Rectal smooth muscle tissue (tissue), 1 donor: ENCODE results near the gene GOLGA6L10.
"Not testable (repeated sequence)": the region's sequence is repeated elsewhere in the genome, so short reads cannot be mapped to it uniquely, and the experiment has no call there.

Experiments
- H3K27ac ChIP-seq: one replicate; pipeline ENCODE4 v1.7.0; 2013; ENCODE audit warnings: low read depth, low read length, inconsistent platforms
- H3K27me3 ChIP-seq: one replicate; pipeline ENCODE4 v1.7.0; 2013; ENCODE audit warnings: low read length; ENCODE audit not compliant: control insufficient read depth, insufficient read depth
- H3K36me3 ChIP-seq: one replicate; pipeline ENCODE4 v1.7.0; 2013; ENCODE audit warnings: low read length; ENCODE audit not compliant: control insufficient read depth, insufficient read depth
- H3K4me1 ChIP-seq: one replicate; pipeline ENCODE4 v1.7.0; 2013; ENCODE audit warnings: low read length; ENCODE audit not compliant: control insufficient read depth, insufficient read depth
- H3K4me3 ChIP-seq: one replicate; pipeline ENCODE4 v1.7.0; 2013; ENCODE audit warnings: low read length
- H3K9ac ChIP-seq: one replicate; pipeline ENCODE4 v1.7.0; 2013; ENCODE audit warnings: low read length

Gene GOLGA6L10

GRCh38 chr15:82313446-82313845, 35.8 kb downstream of the GOLGA6L10 start:
- Histone ChIP-seq H3K27me3 (no peaks in the 10 kb centered on the region), H3K4me1 (no peaks in the 10 kb centered on the region), H3K27ac (no peak overlapping the region), H3K4me3 (no peak overlapping the region), H3K36me3 (no peaks in the 10 kb centered on the region), H3K9ac (no peak overlapping the region)

GRCh38 chr15:82312586-82313349, 36.5 kb downstream of the GOLGA6L10 start:
- Histone ChIP-seq H3K27ac (no peak overlapping the region), H3K4me1 (no peaks in the 10 kb centered on the region), H3K9ac (no peak overlapping the region), H3K36me3 (no peaks in the 10 kb centered on the region), H3K4me3 (no peak overlapping the region), H3K27me3 (no peaks in the 10 kb centered on the region)

- H3K27ac ChIP-seq, H3K27me3 ChIP-seq, H3K4me3 ChIP-seq, H3K4me1 ChIP-seq, H3K36me3 ChIP-seq, H3K9ac ChIP-seq: not testable (repeated sequence)
Measured at GRCh38 chr15:82311321-82311720, 38.0 kb downstream of the GOLGA6L10 start.

GRCh38 chr15:82309802-82310201, 39.5 kb downstream of the GOLGA6L10 start:
- H3K4me3 ChIP-seq: no peak overlapping the region
- H3K36me3 ChIP-seq: no peaks in the 10 kb centered on the region
- H3K4me1 ChIP-seq: no peaks in the 10 kb centered on the region
- H3K27me3 ChIP-seq: no peaks in the 10 kb centered on the region
- no peak overlapping the region for H3K9ac ChIP-seq
- H3K27ac ChIP-seq: no peak overlapping the region

GRCh38 chr15:82307714-82308081, 41.6 kb downstream of the GOLGA6L10 start:
- Histone ChIP-seq H3K27me3 (no peaks in the 10 kb centered on the region), H3K4me1 (no peaks in the 10 kb centered on the region), H3K36me3 (no peaks in the 10 kb centered on the region), H3K27ac (no peak overlapping the region), H3K9ac (no peak overlapping the region), H3K4me3 (no peak overlapping the region)

GRCh38 chr15:82306791-82307713, 42.2 kb downstream of the GOLGA6L10 start:
- Histone ChIP-seq H3K27me3 (no peaks in the 10 kb centered on the region), H3K4me1 (no peaks in the 10 kb centered on the region), H3K27ac (no peak overlapping the region), H3K4me3 (no peak overlapping the region), H3K9ac (no peak overlapping the region), H3K36me3 (no peaks in the 10 kb centered on the region)

- Histone ChIP-seq H3K4me3 (no peak overlapping the region), H3K27me3 (no peaks in the 10 kb centered on the region), H3K4me1 (no peaks in the 10 kb centered on the region), H3K27ac (no peak overlapping the region), H3K36me3 (no peaks in the 10 kb centered on the region), H3K9ac (no peak overlapping the region)
Measured at GRCh38 chr15:82305621-82306048, 43.6 kb downstream of the GOLGA6L10 start.

GRCh38 chr15:82304778-82305090, 44.5 kb downstream of the GOLGA6L10 start:
- Histone ChIP-seq H3K36me3 (no peaks in the 10 kb centered on the region), H3K27ac (no peak overlapping the region), H3K4me1 (no peaks in the 10 kb centered on the region), H3K9ac (no peak overlapping the region), H3K27me3 (no peaks in the 10 kb centered on the region), H3K4me3 (no peak overlapping the region)

GRCh38 chr15:82303956-82304777, 45.1 kb downstream of the GOLGA6L10 start:
- H3K9ac ChIP-seq: no peak overlapping the region
- H3K27me3 ChIP-seq: no peaks in the 10 kb centered on the region
- H3K4me3 ChIP-seq: no peak overlapping the region
- H3K4me1 ChIP-seq: no peaks in the 10 kb centered on the region
- H3K27ac ChIP-seq: no peak overlapping the region
- H3K36me3 ChIP-seq: no peaks in the 10 kb centered on the region

GRCh38 chr15:82301296-82302016, 47.8 kb downstream of the GOLGA6L10 start:
- no peaks in the 10 kb centered on the region for H3K4me1 ChIP-seq
- H3K27me3 ChIP-seq: no peaks in the 10 kb centered on the region
- no peak overlapping the region for H3K27ac ChIP-seq
- H3K4me3 ChIP-seq: no peak overlapping the region
- H3K9ac ChIP-seq: no peak overlapping the region
- no peaks in the 10 kb centered on the region for H3K36me3 ChIP-seq

- no peaks in the 10 kb centered on the region for H3K4me1 ChIP-seq
- H3K27me3 ChIP-seq: no peaks in the 10 kb centered on the region
- H3K27ac ChIP-seq: no peak overlapping the region
- H3K4me3 ChIP-seq: no peak overlapping the region
- no peaks in the 10 kb centered on the region for H3K36me3 ChIP-seq
- H3K9ac ChIP-seq: no peak overlapping the region
Measured at GRCh38 chr15:82300883-82301282, 48.4 kb downstream of the GOLGA6L10 start.

GRCh38 chr15:82300326-82300725, 48.9 kb downstream of the GOLGA6L10 start:
- H3K27ac ChIP-seq, H3K9ac ChIP-seq, H3K4me1 ChIP-seq, H3K27me3 ChIP-seq, H3K4me3 ChIP-seq, H3K36me3 ChIP-seq: not testable (repeated sequence)
